ENCODE results near the gene RPL22.

GRCh38 chr1:6199298-6200187 lies at the start of gene RPL22:
- TF ChIP-seq ZNF274 (IDR thresholded peaks at IDR 0.05; ENCODE audit: low read depth, low read length) (no peak), SUZ12 (IDR thresholded peaks at IDR 0.05; ENCODE audit: extremely low read depth, insufficient read depth, insufficient read length) (no peak)
